HL-60 (cell line): ENCODE results near the gene B9D1.

ENCODE experiments used
- DNase-seq, 2 experiments: peaks; one replicate each; pipeline ENCODE4 v3.0.0-alpha.2; 2010 to 2020; ENCODE audit warnings: low read depth in 1 of 2, low spot score in 1 of 2
- H3K27ac ChIP-seq: fragments of 250-450 bp; sonication (Bioruptor Pico); replicated peaks from 2 replicates; pipeline ENCODE4 v1.5.1; 2020; ENCODE audit warnings: mild to moderate bottlenecking, moderate library complexity
- H3K27me3 ChIP-seq: fragments of 250-450 bp; sonication (Bioruptor Pico); 2 replicates; pipeline ENCODE4 v1.5.1; 2021; ENCODE audit warnings: mild to moderate bottlenecking, moderate library complexity; ENCODE audit not compliant: insufficient read depth, poor library complexity, severe bottlenecking
- H3K4me3 ChIP-seq: replicated peaks from 2 replicates; pipeline ENCODE4 v1.5.1; 2011; ENCODE audit warnings: mild to moderate bottlenecking, control low read depth, low read length; ENCODE audit not compliant: insufficient read depth
- GABPA ChIP-seq: IDR thresholded peaks from 2 replicates; pipeline ENCODE4 v1.6.1; 2012; ENCODE audit warnings: low read depth
- POLR2AphosphoS5 ChIP-seq: IDR thresholded peaks from 2 replicates; pipeline ENCODE4 v1.6.1; 2012; ENCODE audit warnings: low read depth
- SPI1 ChIP-seq: IDR thresholded peaks from 2 replicates; pipeline ENCODE4 v1.6.1; 2012; ENCODE audit warnings: low read depth, mild to moderate bottlenecking, borderline replicate concordance
- TF ChIP-seq, protein P1 (sequence below): IDR thresholded peaks from one replicate; pipeline ENCODE4 v1.5.1; 2011; ENCODE audit warnings: low read length, control low read depth, inconsistent platforms; ENCODE audit not compliant: insufficient read depth
- TF ChIP-seq, protein P2 (sequence below): IDR thresholded peaks from 2 replicates; pipeline ENCODE4 v1.6.1; 2012; ENCODE audit warnings: low read depth; ENCODE audit not compliant: insufficient replicate concordance

Gene B9D1

DNA sequence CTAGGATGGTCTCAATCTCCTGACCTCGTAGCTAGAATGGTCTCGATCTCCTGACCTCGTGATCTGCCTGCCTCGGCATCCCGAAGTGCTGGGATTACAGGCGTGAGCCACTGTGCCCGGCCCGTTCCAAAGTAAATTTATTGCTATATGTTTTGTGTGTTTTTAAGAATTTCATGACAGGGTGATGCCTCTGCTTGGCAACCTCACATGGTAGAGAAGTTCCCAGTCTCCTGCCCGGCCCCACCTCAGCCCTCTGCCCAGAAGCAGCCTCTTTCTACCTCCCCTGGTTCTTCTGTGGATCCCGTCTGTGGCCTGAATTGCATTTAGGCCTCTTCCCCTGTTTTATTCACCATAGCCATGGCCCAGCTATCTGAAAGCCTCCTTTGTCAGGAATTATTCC lies 55.0 kb downstream of the B9D1 start:
- Histone ChIP-seq H3K4me3 (no peak overlapping the region), H3K27ac (no peak overlapping the region), H3K27me3 (no peaks in the 10 kb centered on the region)
- TF ChIP-seq POLR2AphosphoS5 (no peak), GABPA (no peak), SPI1 (no peak)
- TF ChIP-seq, protein P1, sequence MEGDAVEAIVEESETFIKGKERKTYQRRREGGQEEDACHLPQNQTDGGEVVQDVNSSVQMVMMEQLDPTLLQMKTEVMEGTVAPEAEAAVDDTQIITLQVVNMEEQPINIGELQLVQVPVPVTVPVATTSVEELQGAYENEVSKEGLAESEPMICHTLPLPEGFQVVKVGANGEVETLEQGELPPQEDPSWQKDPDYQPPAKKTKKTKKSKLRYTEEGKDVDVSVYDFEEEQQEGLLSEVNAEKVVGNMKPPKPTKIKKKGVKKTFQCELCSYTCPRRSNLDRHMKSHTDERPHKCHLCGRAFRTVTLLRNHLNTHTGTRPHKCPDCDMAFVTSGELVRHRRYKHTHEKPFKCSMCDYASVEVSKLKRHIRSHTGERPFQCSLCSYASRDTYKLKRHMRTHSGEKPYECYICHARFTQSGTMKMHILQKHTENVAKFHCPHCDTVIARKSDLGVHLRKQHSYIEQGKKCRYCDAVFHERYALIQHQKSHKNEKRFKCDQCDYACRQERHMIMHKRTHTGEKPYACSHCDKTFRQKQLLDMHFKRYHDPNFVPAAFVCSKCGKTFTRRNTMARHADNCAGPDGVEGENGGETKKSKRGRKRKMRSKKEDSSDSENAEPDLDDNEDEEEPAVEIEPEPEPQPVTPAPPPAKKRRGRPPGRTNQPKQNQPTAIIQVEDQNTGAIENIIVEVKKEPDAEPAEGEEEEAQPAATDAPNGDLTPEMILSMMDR = no peak
- TF ChIP-seq, protein P2, sequence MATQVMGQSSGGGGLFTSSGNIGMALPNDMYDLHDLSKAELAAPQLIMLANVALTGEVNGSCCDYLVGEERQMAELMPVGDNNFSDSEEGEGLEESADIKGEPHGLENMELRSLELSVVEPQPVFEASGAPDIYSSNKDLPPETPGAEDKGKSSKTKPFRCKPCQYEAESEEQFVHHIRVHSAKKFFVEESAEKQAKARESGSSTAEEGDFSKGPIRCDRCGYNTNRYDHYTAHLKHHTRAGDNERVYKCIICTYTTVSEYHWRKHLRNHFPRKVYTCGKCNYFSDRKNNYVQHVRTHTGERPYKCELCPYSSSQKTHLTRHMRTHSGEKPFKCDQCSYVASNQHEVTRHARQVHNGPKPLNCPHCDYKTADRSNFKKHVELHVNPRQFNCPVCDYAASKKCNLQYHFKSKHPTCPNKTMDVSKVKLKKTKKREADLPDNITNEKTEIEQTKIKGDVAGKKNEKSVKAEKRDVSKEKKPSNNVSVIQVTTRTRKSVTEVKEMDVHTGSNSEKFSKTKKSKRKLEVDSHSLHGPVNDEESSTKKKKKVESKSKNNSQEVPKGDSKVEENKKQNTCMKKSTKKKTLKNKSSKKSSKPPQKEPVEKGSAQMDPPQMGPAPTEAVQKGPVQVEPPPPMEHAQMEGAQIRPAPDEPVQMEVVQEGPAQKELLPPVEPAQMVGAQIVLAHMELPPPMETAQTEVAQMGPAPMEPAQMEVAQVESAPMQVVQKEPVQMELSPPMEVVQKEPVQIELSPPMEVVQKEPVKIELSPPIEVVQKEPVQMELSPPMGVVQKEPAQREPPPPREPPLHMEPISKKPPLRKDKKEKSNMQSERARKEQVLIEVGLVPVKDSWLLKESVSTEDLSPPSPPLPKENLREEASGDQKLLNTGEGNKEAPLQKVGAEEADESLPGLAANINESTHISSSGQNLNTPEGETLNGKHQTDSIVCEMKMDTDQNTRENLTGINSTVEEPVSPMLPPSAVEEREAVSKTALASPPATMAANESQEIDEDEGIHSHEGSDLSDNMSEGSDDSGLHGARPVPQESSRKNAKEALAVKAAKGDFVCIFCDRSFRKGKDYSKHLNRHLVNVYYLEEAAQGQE = no peak
- DNase-seq = no peak

DNA sequence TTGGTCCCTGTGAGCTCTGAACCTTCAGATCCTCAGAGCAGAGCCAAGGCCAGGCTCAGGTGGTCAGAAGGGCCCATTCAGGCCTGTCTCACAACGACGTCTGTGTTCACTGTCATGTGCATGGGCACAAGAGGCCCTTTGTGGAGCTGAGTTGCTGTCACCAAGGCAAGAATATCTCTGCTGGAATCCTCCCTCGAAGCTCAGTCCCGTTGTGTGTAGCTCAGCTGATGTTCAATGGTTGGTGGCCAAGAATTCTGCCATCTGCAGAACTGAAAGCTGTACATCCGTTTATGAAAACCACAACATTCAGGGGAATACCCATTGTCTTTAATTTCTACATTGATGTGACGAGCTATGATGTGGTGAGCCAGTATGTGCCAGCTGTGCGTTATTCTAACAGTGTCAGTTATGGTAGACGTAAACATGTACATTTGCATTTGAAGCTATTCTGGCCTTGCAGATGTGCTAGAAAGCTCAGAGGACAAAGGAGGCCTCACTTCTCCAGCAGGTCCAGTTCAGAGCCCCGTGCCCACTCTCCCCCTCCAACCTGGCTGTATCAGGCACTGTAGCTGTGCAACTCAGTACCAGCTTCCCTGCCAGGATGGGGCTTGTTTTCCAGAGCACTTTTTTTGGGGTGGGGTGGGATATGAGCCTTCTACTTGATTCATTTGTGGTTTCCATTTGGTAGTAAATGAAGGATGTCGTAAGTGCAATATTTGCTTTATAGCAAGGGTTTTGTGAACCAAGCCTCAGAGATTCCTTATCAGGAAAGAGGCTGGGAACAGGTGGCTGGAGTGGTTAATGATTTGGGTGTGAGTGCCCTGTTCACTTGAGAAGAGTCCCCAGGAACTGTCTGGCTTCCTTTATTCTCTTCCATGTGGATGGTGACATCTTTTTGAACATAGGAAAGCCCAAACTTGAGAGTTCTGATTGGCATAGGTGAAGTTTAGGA lies 56.1 kb downstream of the B9D1 start:
- DNase-seq = peak in 1 of 2 experiments; percentile 18
- Histone ChIP-seq H3K27ac (no peak overlapping the region), H3K27me3 (no peaks in the 10 kb centered on the region), H3K4me3 (no peak overlapping the region)
- TF ChIP-seq SPI1 = no peak
- TF ChIP-seq POLR2AphosphoS5 = peak; percentile 21; the same call in 1 of the 2 replicates
- TF ChIP-seq, protein P1 = no peak
- TF ChIP-seq, protein P2 = no peak
- no peak for TF ChIP-seq GABPA

DNA sequence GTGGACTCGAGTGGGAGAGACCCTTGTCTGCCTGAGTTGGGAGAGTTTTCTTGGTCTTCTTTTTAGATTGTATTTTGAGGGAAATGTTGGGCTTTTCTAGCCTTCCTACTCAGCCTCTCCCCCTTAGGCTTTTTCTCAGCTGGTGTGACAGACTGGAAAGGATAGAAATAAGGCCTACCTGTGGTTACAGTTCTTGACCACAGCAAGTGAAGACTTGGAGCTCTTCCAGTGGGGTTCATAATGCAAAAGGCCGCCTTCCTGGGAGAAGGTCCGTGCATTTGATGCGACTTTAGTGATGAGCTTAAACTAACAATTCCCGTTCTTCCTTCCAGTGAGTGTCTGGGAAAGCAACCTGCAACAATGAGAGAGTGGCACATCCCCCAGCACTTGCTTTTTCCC lies 56.8 kb downstream of the B9D1 start:
- no peak overlapping the region for H3K27ac ChIP-seq
- H3K27me3 ChIP-seq = no peaks in the 10 kb centered on the region
- TF ChIP-seq, protein P1 = no peak
- TF ChIP-seq SPI1 (no peak), POLR2AphosphoS5 (no peak), GABPA (no peak)
- TF ChIP-seq, protein P2 = no peak
- no peak overlapping the region for H3K4me3 ChIP-seq
- no peak for DNase-seq
